BLaER1 treated with 17β-estradiol and CSF1 and Interleukin-3, amounts not matched to agents 10 nM and 100 nM (cell line): ENCODE results near the gene SNRPA1.
"Not testable (repeated sequence)": the region's sequence is repeated elsewhere in the genome, so short reads cannot be mapped to it uniquely, and the experiment has no call there.

ENCODE experiments used
- H3K27ac ChIP-seq, 11 experiments: shearing (Covaris generic); formaldehyde crosslinking; 2 replicates each; pipeline ENCODE4 v1.8.1; 2022
- H3K27me3 ChIP-seq, 11 experiments: shearing (Covaris generic); formaldehyde crosslinking; 2 replicates each; pipeline ENCODE4 v1.8.1; 2022
- H3K36me3 ChIP-seq, 11 experiments: shearing (Covaris generic); formaldehyde crosslinking; 2 replicates each; pipeline ENCODE4 v1.8.1; 2022
- H3K4me1 ChIP-seq, 10 experiments: shearing (Covaris generic); formaldehyde crosslinking; 2 replicates each; pipeline ENCODE4 v1.8.1; 2022
- H3K4me2 ChIP-seq, 11 experiments: shearing (Covaris generic); formaldehyde crosslinking; 2 replicates each; pipeline ENCODE4 v1.8.1; 2022
- H3K4me3 ChIP-seq, 10 experiments: shearing (Covaris generic); formaldehyde crosslinking; 2 replicates each; pipeline ENCODE4 v1.8.1; 2022
- H3K9ac ChIP-seq, 11 experiments: shearing (Covaris generic); formaldehyde crosslinking; 2 replicates each; pipeline ENCODE4 v1.8.1; 2022
- H3K9me3 ChIP-seq, 11 experiments: shearing (Covaris generic); formaldehyde crosslinking; replicated peaks in 1 of 11; 2 replicates each; pipeline ENCODE4 v1.8.1; 2022
- H4K20me1 ChIP-seq, 11 experiments: shearing (Covaris generic); formaldehyde crosslinking; 2 replicates each; pipeline ENCODE4 v1.8.1; 2022
- Cebpa-rat ChIP-seq, 11 experiments: shearing (Covaris generic); IDR thresholded peaks; 2 replicates each; pipeline ENCODE4 v1.8.1; 2022

The SNRPA1 gene

DNA sequence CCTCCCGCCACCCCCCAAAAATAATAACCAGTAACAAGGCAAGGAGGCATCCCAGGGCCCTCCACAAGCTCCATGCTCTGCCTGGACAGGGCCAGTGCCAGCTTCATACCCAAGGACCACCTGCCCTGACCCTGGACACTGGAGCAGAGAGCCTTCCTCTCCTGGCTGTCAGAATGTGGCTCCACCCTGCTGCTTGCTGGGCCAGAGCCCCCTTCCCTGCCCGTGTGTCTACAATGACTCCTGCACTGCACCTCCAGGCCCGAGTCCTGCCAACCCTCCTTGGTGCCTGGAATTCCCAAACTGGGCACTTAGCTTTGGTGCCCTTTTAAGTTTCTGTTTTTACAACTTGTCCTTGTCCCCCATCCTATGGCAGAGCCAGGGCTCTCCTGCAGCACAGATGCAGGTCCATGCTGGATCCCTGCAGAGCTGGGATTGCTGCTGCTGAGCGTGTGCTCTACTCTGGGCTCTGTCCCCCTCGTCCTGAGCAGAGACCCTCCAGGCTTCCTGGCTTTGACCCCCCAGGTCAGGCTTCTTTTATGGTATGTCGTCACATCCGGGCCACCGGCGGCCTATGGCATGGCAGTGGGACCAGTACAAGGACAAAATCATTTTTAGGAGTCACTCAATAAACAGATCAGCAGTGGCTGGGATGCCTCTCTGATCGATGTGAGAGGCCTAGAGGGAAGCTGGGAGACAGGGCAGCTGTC lies 11.4 kb upstream of the SNRPA1 start:
- TF ChIP-seq Cebpa-rat (IDR thresholded peaks at IDR 0.05): no peak
- H3K36me3 ChIP-seq: no peaks in the 10 kb centered on the region
- H3K27me3 ChIP-seq: no peaks in the 10 kb centered on the region
- H3K9me3 ChIP-seq: no peaks in the 10 kb centered on the region
- no peak overlapping the region for H3K4me3 ChIP-seq
- H3K4me2 ChIP-seq: peak overlapping the region in 7 of 11 experiments; percentile 27 to 48 (median 32); a peak in 12 of 22 replicates
- peaks cover 0 to 35% (median 19%) of the 10 kb centered on the region in 10 experiments; a peak in 11 of 20 replicates for H3K4me1 ChIP-seq
- H4K20me1 ChIP-seq: peaks cover 0 to 2% (median 0%) of the 10 kb centered on the region in 11 experiments; a peak in 1 of 22 replicates
- H3K9ac ChIP-seq: no peak overlapping the region
- no peak overlapping the region for H3K27ac ChIP-seq

GRCh38 chr15:101305820-101306255 lies 10.8 kb upstream of the SNRPA1 start:
- TF ChIP-seq Cebpa-rat (IDR thresholded peaks at IDR 0.05): no peak
- no peak overlapping the region for H3K27ac ChIP-seq
- peaks cover 0 to 2% (median 0%) of the 10 kb centered on the region in 11 experiments; a peak in 1 of 22 replicates for H4K20me1 ChIP-seq
- no peak overlapping the region for H3K9ac ChIP-seq
- H3K27me3 ChIP-seq: no peaks in the 10 kb centered on the region
- H3K4me2 ChIP-seq: peak overlapping the region in 2 of 11 experiments; percentile 7 to 31; a peak in 1 of 22 replicates
- H3K36me3 ChIP-seq: no peaks in the 10 kb centered on the region
- peaks cover 0 to 38% (median 21%) of the 10 kb centered on the region in 10 experiments; a peak in 12 of 20 replicates for H3K4me1 ChIP-seq
- H3K4me3 ChIP-seq: no peak overlapping the region
- no peaks in the 10 kb centered on the region for H3K9me3 ChIP-seq

DNA sequence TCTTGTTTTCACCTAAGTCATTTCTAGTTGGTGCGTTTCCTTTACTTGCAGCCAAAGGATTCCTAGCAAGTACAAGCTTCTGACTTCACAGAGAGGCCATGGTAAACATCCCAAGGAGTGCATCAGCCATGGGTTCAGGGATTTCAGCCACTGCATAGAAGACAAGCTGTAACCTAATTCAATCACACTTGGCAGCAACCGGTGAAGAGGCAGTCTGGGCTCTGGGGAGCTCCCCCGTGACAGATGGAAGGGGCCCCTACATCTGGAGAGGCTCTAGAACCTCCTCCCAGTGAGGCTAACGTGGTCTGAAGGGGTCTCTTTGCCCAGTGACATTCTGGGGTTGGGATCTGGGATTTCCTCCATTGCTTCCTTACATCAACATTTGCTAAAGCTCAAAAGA lies 8.4 kb upstream of the SNRPA1 start:
- TF ChIP-seq Cebpa-rat (IDR thresholded peaks at IDR 0.05): no peak
- H3K9ac ChIP-seq: no peak overlapping the region
- peaks cover 0 to 2% (median 0%) of the 10 kb centered on the region in 11 experiments; a peak in 1 of 22 replicates for H4K20me1 ChIP-seq
- peaks cover 5 to 44% (median 31%) of the 10 kb centered on the region in 10 experiments; a peak in 16 of 20 replicates for H3K4me1 ChIP-seq
- H3K36me3 ChIP-seq: no peaks in the 10 kb centered on the region
- H3K27ac ChIP-seq: no peak overlapping the region
- no peaks in the 10 kb centered on the region for H3K9me3 ChIP-seq
- no peak overlapping the region for H3K4me3 ChIP-seq
- no peak overlapping the region for H3K4me2 ChIP-seq
- H3K27me3 ChIP-seq: no peaks in the 10 kb centered on the region

GRCh38 chr15:101296418-101297405 lies 1.7 kb upstream of the SNRPA1 start:
- no peak for TF ChIP-seq Cebpa-rat (IDR thresholded peaks at IDR 0.05)
- Histone ChIP-seq H3K4me3 (peak overlapping the region in 3 of 10 experiments; percentile 75 to 83 (median 78); a peak in 3 of 20 replicates), H3K27ac (no peak overlapping the region)

GRCh38 chr15:101295607-101296161 lies 636 bp upstream of the SNRPA1 start:
- H3K27ac ChIP-seq: peak overlapping the region; percentile 81 to 98 (median 95)
- no peak for TF ChIP-seq Cebpa-rat (IDR thresholded peaks at IDR 0.05)
- H3K4me1 ChIP-seq: peaks cover 36 to 46% (median 41%) of the 10 kb centered on the region in 10 experiments
- H4K20me1 ChIP-seq: peaks cover 33 to 43% (median 38%) of the 10 kb centered on the region in 11 experiments; a peak in 21 of 22 replicates
- peak overlapping the region; percentile 88 to 99 (median 95) for H3K9ac ChIP-seq
- peaks cover 3 to 31% (median 22%) of the 10 kb centered on the region in 11 experiments; a peak in 20 of 22 replicates for H3K36me3 ChIP-seq
- H3K4me2 ChIP-seq: peak overlapping the region; percentile 79 to 95 (median 92)
- H3K9me3 ChIP-seq: no peaks in the 10 kb centered on the region
- no peaks in the 10 kb centered on the region for H3K27me3 ChIP-seq
- H3K4me3 ChIP-seq: peak overlapping the region; percentile 75 to 96 (median 88)

More at GRCh38 chr15:101296418-101297405, 1.7 kb upstream of the SNRPA1 start:
- Histone ChIP-seq H3K4me1 (peaks cover 33 to 48% (median 43%) of the 10 kb centered on the region in 10 experiments), H3K36me3 (peaks cover 0 to 21% (median 12%) of the 10 kb centered on the region in 11 experiments; a peak in 17 of 22 replicates), H4K20me1 (peaks cover 25 to 33% (median 28%) of the 10 kb centered on the region in 11 experiments; a peak in 21 of 22 replicates), H3K9ac (peak overlapping the region in 5 of 11 experiments; percentile 88 to 99 (median 93); a peak in 3 of 22 replicates), H3K4me2 (peak overlapping the region; percentile 79 to 95 (median 92)), H3K27me3 (no peaks in the 10 kb centered on the region), H3K9me3 (no peaks in the 10 kb centered on the region)

GRCh38 chr15:101293122-101293521 lies 1.9 kb downstream of the SNRPA1 start:
- Histone ChIP-seq H3K4me3 (peak overlapping the region; percentile 75 to 96 (median 88)), H4K20me1 (peaks cover 56 to 69% (median 64%) of the 10 kb centered on the region in 11 experiments; a peak in 21 of 22 replicates), H3K36me3 (peaks cover 24 to 56% (median 47%) of the 10 kb centered on the region in 11 experiments), H3K9ac (peak overlapping the region; percentile 88 to 99 (median 95)), H3K27me3 (no peaks in the 10 kb centered on the region), H3K4me2 (peak overlapping the region; percentile 79 to 97 (median 93)), H3K9me3 (no peaks in the 10 kb centered on the region), H3K27ac (peak overlapping the region in 8 of 11 experiments; percentile 81 to 98 (median 96); a peak in 11 of 22 replicates), H3K4me1 (peaks cover 27 to 38% (median 34%) of the 10 kb centered on the region in 10 experiments)
- TF ChIP-seq Cebpa-rat (IDR thresholded peaks at IDR 0.05): no peak

GRCh38 chr15:101288905-101289513 lies 6.0 kb downstream of the SNRPA1 start:
- no peak for TF ChIP-seq Cebpa-rat (IDR thresholded peaks at IDR 0.05)
- no peak overlapping the region for H3K27ac ChIP-seq
- H3K36me3 ChIP-seq: peaks cover 62 to 97% (median 87%) of the 10 kb centered on the region in 11 experiments
- no peak overlapping the region for H3K4me3 ChIP-seq
- H3K4me1 ChIP-seq: peaks cover 20 to 28% (median 23%) of the 10 kb centered on the region in 10 experiments
- H3K4me2 ChIP-seq: no peak overlapping the region
- no peaks in the 10 kb centered on the region for H3K27me3 ChIP-seq
- H4K20me1 ChIP-seq: peaks cover 69 to 100% (median 94%) of the 10 kb centered on the region in 11 experiments; a peak in 21 of 22 replicates
- peaks cover 0 to 6% (median 0%) of the 10 kb centered on the region in 11 experiments; a peak in 2 of 22 replicates for H3K9me3 ChIP-seq
- no peak overlapping the region for H3K9ac ChIP-seq

DNA sequence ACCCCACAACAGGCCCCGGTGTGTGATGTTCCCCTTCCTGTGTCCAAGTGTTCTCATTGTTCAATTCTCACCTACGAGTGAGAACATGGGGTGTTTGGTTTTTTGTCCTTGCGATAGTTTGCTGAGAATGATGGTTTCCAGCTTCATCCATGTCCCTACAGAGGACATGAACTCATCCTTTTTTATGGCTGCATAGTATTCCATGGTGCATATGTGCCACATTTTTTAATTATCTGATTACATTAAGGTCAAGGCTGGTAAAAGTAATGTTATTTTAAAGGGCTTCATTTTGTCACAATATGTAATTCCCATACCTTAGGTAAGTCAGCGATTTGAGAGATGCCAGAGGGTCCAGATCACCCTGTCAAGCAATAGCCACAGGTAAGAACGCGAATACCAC lies 7.7 kb downstream of the SNRPA1 start:
- H3K36me3 ChIP-seq: peaks cover 79 to 100% (median 99%) of the 10 kb centered on the region in 11 experiments
- H3K4me1 ChIP-seq: peaks cover 5 to 12% (median 9%) of the 10 kb centered on the region in 10 experiments; a peak in 14 of 20 replicates
- peaks cover 55 to 100% (median 94%) of the 10 kb centered on the region in 11 experiments; a peak in 21 of 22 replicates for H4K20me1 ChIP-seq
- H3K9ac ChIP-seq, H3K27me3 ChIP-seq, H3K4me2 ChIP-seq, H3K27ac ChIP-seq, H3K9me3 ChIP-seq, H3K4me3 ChIP-seq: not testable (repeated sequence)
